IMR-90 (cell line): Measurements from ENCODE around the gene NKIRAS1. TPM values are rescaled to one million over a fixed set of nuclear protein-coding genes. Genes with fewer than 3 reads are reported as not detected.

Source experiments
- ATAC-seq: fragments of 200-7000 bp; cut with Tn5 transposase; 2 replicates; pipeline ENCODE4 v1.9.1; 2020; ENCODE audit warnings: low read depth, mild to moderate bottlenecking, moderate library complexity
- BruUV-seq: library from RNA; stranded (reverse); fragments of 400-500 nt; replicated peaks from 2 replicates; lab custom pipeline; 2021; lab: Mats Ljungman, UMichigan
- CTCF ChIA-PET: fragments of 300-600 bp; formaldehyde crosslinking; extraction: SDS; loops from one replicate; lab custom pipeline; 2021; ENCODE audit warnings: antibody characterized with exemption; lab: Yijun Ruan, JAX
- POLR2A ChIA-PET: fragments of 300-600 bp; sonication (Branson Sonifier 250); formaldehyde crosslinking; loops from one replicate; lab custom pipeline; 2022; ENCODE audit warnings: antibody characterized with exemption; ENCODE audit not compliant: unreplicated experiment; lab: Charles Lee
- DNase-seq: peaks from one replicate; pipeline ENCODE4 v3.0.0; 2013
- H2AFZ ChIP-seq: replicated peaks from 2 replicates; pipeline ENCODE3; 2013; ENCODE audit warnings: low read length, mild to moderate bottlenecking; ENCODE audit not compliant: poor library complexity
- H2AK5ac ChIP-seq: 2 replicates; pipeline ENCODE4 v1.6.1; 2013; ENCODE audit warnings: low read depth, low read length, inconsistent platforms
- H2AK9ac ChIP-seq: replicated peaks from 2 replicates; pipeline ENCODE3; 2013; ENCODE audit warnings: mild to moderate bottlenecking, low read depth, low read length, moderate library complexity; ENCODE audit not compliant: poor library complexity
- H2BK120ac ChIP-seq: 2 replicates; pipeline ENCODE4 v1.6.1; 2013; ENCODE audit warnings: low read depth, low read length, inconsistent platforms
- H2BK15ac ChIP-seq: 3 replicates; pipeline ENCODE4 v1.6.1; 2013; ENCODE audit warnings: low read depth, low read length, inconsistent platforms
- H2BK20ac ChIP-seq: 2 replicates; pipeline ENCODE4 v1.6.1; 2013; ENCODE audit warnings: low read depth, mild to moderate bottlenecking, inconsistent platforms, low read length, moderate library complexity
- H2BK5ac ChIP-seq: 2 replicates; pipeline ENCODE4 v1.6.1; 2013; ENCODE audit warnings: mild to moderate bottlenecking, low read depth, low read length, inconsistent platforms; ENCODE audit not compliant: poor library complexity, severe bottlenecking
- H3K14ac ChIP-seq: replicated peaks from 2 replicates; pipeline ENCODE4 v1.6.1; 2013; ENCODE audit warnings: low read depth, low read length, inconsistent platforms
- H3K18ac ChIP-seq: 2 replicates; pipeline ENCODE4 v1.6.1; 2013; ENCODE audit warnings: low read depth, low read length, control low read depth
- H3K23ac ChIP-seq: 2 replicates; pipeline ENCODE4 v1.6.1; 2013; ENCODE audit warnings: low read depth, low read length, inconsistent platforms
- H3K27ac ChIP-seq: 2 replicates; pipeline ENCODE4 v1.5.1; 2013; ENCODE audit warnings: mild to moderate bottlenecking, control low read depth, low read length; ENCODE audit not compliant: insufficient read depth
- H3K27me3 ChIP-seq: 2 replicates; pipeline ENCODE4 v1.6.1; 2013; ENCODE audit warnings: low read length; ENCODE audit not compliant: control insufficient read depth, insufficient read depth
- H3K36me3 ChIP-seq: 2 replicates; pipeline ENCODE4 v1.6.1; 2013; ENCODE audit warnings: low read length, mixed read lengths; ENCODE audit not compliant: control insufficient read depth, insufficient read depth
- H3K4ac ChIP-seq: 2 replicates; pipeline ENCODE4 v1.6.1; 2013; ENCODE audit warnings: low read depth, low read length, inconsistent platforms
- H3K4me1 ChIP-seq: 2 replicates; pipeline ENCODE4 v1.6.1; 2013; ENCODE audit warnings: low read length, mixed read lengths; ENCODE audit not compliant: control insufficient read depth, insufficient read depth
- H3K4me2 ChIP-seq: 2 replicates; pipeline ENCODE4 v1.6.1; 2013; ENCODE audit warnings: low read depth, mild to moderate bottlenecking, control low read depth, low read length, moderate library complexity
- H3K4me3 ChIP-seq: 2 replicates; pipeline ENCODE4 v1.5.1; 2013; ENCODE audit warnings: low read depth, mild to moderate bottlenecking, control low read depth, low read length, moderate library complexity; ENCODE audit not compliant: insufficient read depth
- H3K56ac ChIP-seq: 2 replicates; pipeline ENCODE4 v1.6.1; 2013; ENCODE audit warnings: low read length, inconsistent platforms; ENCODE audit not compliant: insufficient read depth; ENCODE audit errors: extremely low read depth
- H3K79me1 ChIP-seq, 2 experiments: 2 replicates each; pipeline ENCODE4 v1.6.1; 2013; ENCODE audit warnings: low read length in 2 of 2, inconsistent platforms in 1 of 2, low read depth in 1 of 2
- H3K9ac ChIP-seq: 2 replicates; pipeline ENCODE4 v1.6.1; 2013; ENCODE audit warnings: low read depth, low read length, control low read depth
- H3K9me1 ChIP-seq: 2 replicates; pipeline ENCODE4 v1.6.1; 2013; ENCODE audit warnings: low read length, inconsistent platforms; ENCODE audit not compliant: insufficient read depth
- H3K9me3 ChIP-seq: 2 replicates; pipeline ENCODE4 v1.6.1; 2013; ENCODE audit warnings: low read length; ENCODE audit not compliant: control insufficient read depth, insufficient read depth
- H4K20me1 ChIP-seq: 2 replicates; pipeline ENCODE4 v1.6.1; 2013; ENCODE audit warnings: low read length, inconsistent platforms; ENCODE audit not compliant: insufficient read depth
- H4K5ac ChIP-seq: 2 replicates; pipeline ENCODE4 v1.6.1; 2013; ENCODE audit warnings: mild to moderate bottlenecking, low read depth, low read length, control low read depth
- H4K8ac ChIP-seq, 2 experiments: 2 replicates each; pipeline ENCODE4 v1.6.1; 2013; ENCODE audit warnings: low read depth in 2 of 2, low read length in 2 of 2, control low read depth in 1 of 2, inconsistent platforms in 1 of 2
- H4K91ac ChIP-seq: 2 replicates; pipeline ENCODE4 v1.6.1; 2013; ENCODE audit warnings: low read depth, low read length, inconsistent platforms; ENCODE audit not compliant: insufficient read depth
- BHLHE40 ChIP-seq: fragments of 150-350 bp; IDR thresholded peaks from 2 replicates; pipeline ENCODE4 v1.6.1; 2016; ENCODE audit warnings: mild to moderate bottlenecking, low read depth, low read length
- CEBPB ChIP-seq: IDR thresholded peaks from 2 replicates; pipeline ENCODE4 v1.6.1; 2012; ENCODE audit warnings: low read depth, low read length, improper control_type of control experiment
- CTCF ChIP-seq: conservative IDR thresholded peaks from 2 replicates; pipeline ENCODE4 v1.5.1; 2012; ENCODE audit warnings: mild to moderate bottlenecking, low read depth, low read length, improper control_type of control experiment
- NFE2L2 ChIP-seq: fragments of 150-350 bp; IDR thresholded peaks from 2 replicates; pipeline ENCODE4 v1.6.1; 2016; ENCODE audit warnings: low read depth, mild to moderate bottlenecking, low read length
- RAD21 ChIP-seq: IDR thresholded peaks from 2 replicates; pipeline ENCODE4 v1.6.1; 2012; ENCODE audit warnings: low read length, improper control_type of control experiment
- RCOR1 ChIP-seq: IDR thresholded peaks from 2 replicates; pipeline ENCODE4 v1.6.1; 2012; ENCODE audit warnings: mild to moderate bottlenecking, low read length, improper control_type of control experiment; ENCODE audit not compliant: insufficient replicate concordance
- SMC3 ChIP-seq: fragments of 150-350 bp; IDR thresholded peaks from 2 replicates; pipeline ENCODE4 v1.6.1; 2016; ENCODE audit warnings: low read depth, mild to moderate bottlenecking, antibody characterized with exemption, low read length, moderate library complexity
- WGBS, 2 experiments: methylation state at CpG; one replicate each; pipeline versions ENCODE4 v1.1.5 to v1.1.7; 2013; ENCODE audit warnings: missing lambda C conversion rate in 2 of 2; ENCODE audit not compliant: insufficient read length in 1 of 2; ENCODE audit errors: extremely low coverage in 2 of 2; 5-methylcytosine and 5-hydroxymethylcytosine counted together
- dilution Hi-C: fragments of 300-500 bp; cut with HindIII; formaldehyde crosslinking; loops from one replicate; pipeline ENCODE4 v1.14.3; 2018; ENCODE audit warnings: low sequenced_read_pairs; ENCODE audit not compliant: unreplicated experiment
- in situ Hi-C: fragments of 300-500 bp; cut with MboI; formaldehyde crosslinking; loops from 3 replicates; pipeline ENCODE4 v1.14.3; 2019; ENCODE audit warnings: low sequenced_read_pairs, inconsistent platforms, mixed read lengths
- intact Hi-C: fragments of 100-400 bp; cut with micrococcal nuclease; formaldehyde crosslinking; loops from 2 replicates; pipeline ENCODE4 v1.10.0; 2022
- polyA plus RNA-seq, 3 experiments: library from polyadenylated mRNA; depleted of rRNA; stranded (reverse); fragments of >200 nt; gene quantifications; 2 replicates each; pipeline ENCODE4 v1.2.3, GENCODE V29; 2012; ENCODE audit warnings: low replicate concordance in 1 of 3
- total RNA-seq: library from RNA; depleted of rRNA; stranded (reverse); fragments of >200 nt; gene quantifications from 2 replicates; pipeline ENCODE4 v1.2.3, GENCODE V29; 2012

Gene NKIRAS1
- total and polyA plus RNA-seq, 2 of the 4 experiments (the other 2 are of a cell fraction): 6.1 to 6.8 TPM

GRCh38 chr3:23900744-23901143, 16.0 kb downstream of the NKIRAS1 start:
- Histone ChIP-seq H2BK20ac (no peak overlapping the region), H3K4ac (no peak overlapping the region), H2AK9ac (no peak overlapping the region), H2AFZ (no peak overlapping the region), H3K4me1 (peaks cover 2% of the 10 kb centered on the region; the same call in 1 of the 2 replicates), H2BK120ac (no peak overlapping the region), H3K14ac (no peak overlapping the region), H3K4me3 (no peak overlapping the region), H4K5ac (no peak overlapping the region), H3K9ac (no peak overlapping the region), H2BK15ac (no peak overlapping the region), H3K9me1 (peaks cover 5% of the 10 kb centered on the region; the same call in 1 of the 2 replicates), H3K4me2 (no peak overlapping the region), H3K23ac (no peak overlapping the region), H3K56ac (no peak overlapping the region), H3K18ac (no peak overlapping the region), H3K27me3 (no peaks in the 10 kb centered on the region), H3K27ac (no peak overlapping the region), H3K36me3 (peaks cover 10% of the 10 kb centered on the region; the same call in 1 of the 2 replicates), H2BK5ac (no peak overlapping the region), H4K8ac (no peak overlapping the region), H4K20me1 (peaks cover 4% of the 10 kb centered on the region; the same call in 1 of the 2 replicates), H3K9me3 (peaks cover 2% of the 10 kb centered on the region; the same call in 1 of the 2 replicates), H3K79me1 (peaks cover 0 to 3% of the 10 kb centered on the region in 2 experiments; a peak in 3 of 4 replicates), H4K91ac (no peak overlapping the region), H2AK5ac (no peak overlapping the region)
- intact Hi-C loops (no loop called here), in situ Hi-C loops (no loop called here), dilution Hi-C loops (no loop called here)
- no peak for TF ChIP-seq NFE2L2
- no peak for TF ChIP-seq BHLHE40
- peak; percentile 99 for TF ChIP-seq CEBPB
- TF ChIP-seq RCOR1: no peak
- TF ChIP-seq SMC3: peak; percentile 42
- peak; percentile 26 for TF ChIP-seq RAD21
- TF ChIP-seq CTCF: peak; percentile 31
- no CpG with 5 or more reads among the region's 6 CpGs for WGBS, 2 experiments
- ChIA-PET POLR2A (no interaction called here), CTCF (interaction anchor here (0.6 kb wide), 1 partner anchor 9 kb away, joined by 3 read pairs; no protein-coding TSS in a partner anchor)
- ATAC-seq (peak; percentile 85), DNase-seq (peak; percentile 71)
- BruUV-seq: no TSS peak
